GM12878 (cell line): ENCODE measurements around the gene IGF2BP1. TPM values are rescaled to one million over a fixed set of nuclear protein-coding genes. Genes with fewer than 3 reads are reported as not detected.

Experiments used
- ATAC-seq: fragments of 200-7000 bp; cut with Tn5 transposase; 3 replicates; pipeline ENCODE4 v1.9.1; 2020; ENCODE audit warnings: mild to moderate bottlenecking, moderate library complexity
- BruUV-seq: library from RNA; stranded (reverse); fragments of 400-500 nt; replicated peaks from 2 replicates; lab custom pipeline; 2021; lab: Mats Ljungman, UMichigan
- CTCF ChIA-PET: fragments of 300-600 bp; sonication (Branson Sonifier 250); formaldehyde crosslinking; extraction: SDS; loops from one replicate; lab custom pipeline; 2021; ENCODE audit warnings: inconsistent platforms; lab: Yijun Ruan, JAX
- POLR2A ChIA-PET: fragments of 350-600 bp; formaldehyde crosslinking; extraction: SDS; loops from one replicate; lab custom pipeline; 2021; ENCODE audit warnings: inconsistent platforms; lab: Charles Lee
- RAD21 ChIA-PET: fragments of 300-600 bp; sonication (Branson Sonifier 250); formaldehyde crosslinking; loops from one replicate; lab custom pipeline; 2023; ENCODE audit warnings: antibody characterized with exemption; ENCODE audit not compliant: unreplicated experiment; lab: Charles Lee
- SMC1A ChIA-PET: fragments of 300-600 bp; sonication (Branson Sonifier 250); formaldehyde crosslinking; loops from one replicate; lab custom pipeline; 2023; ENCODE audit not compliant: unreplicated experiment, uncharacterized antibody; lab: Charles Lee
- DNase-seq: peaks from one replicate; pipeline ENCODE4 v3.0.0-alpha.2; 2011; ENCODE audit warnings: low read depth, low spot score
- FAIRE-seq: peaks from 3 replicates; lab custom pipeline; 2011; peaks lifted over from hg19 to GRCh38; lab: Jason Lieb, UNC
- H2AFZ ChIP-seq: 2 replicates; pipeline ENCODE4 v1.6.0; 2011; ENCODE audit warnings: low read depth, low read length, control low read depth; ENCODE audit not compliant: control insufficient read depth
- H3K27ac ChIP-seq: 2 replicates; pipeline ENCODE4 v1.5.1; 2011; ENCODE audit warnings: control low read depth; ENCODE audit not compliant: control insufficient read depth, insufficient read depth
- H3K27me3 ChIP-seq, 2 experiments: replicated peaks in 1 of 2; 2 replicates each; pipeline versions ENCODE4 v1.6.0 to v1.6.1; 2011; ENCODE audit warnings: low read length in 1 of 2; ENCODE audit not compliant: control insufficient read depth in 2 of 2, insufficient read depth in 2 of 2
- H3K36me3 ChIP-seq, 2 experiments: 2 replicates each; pipeline ENCODE4 v1.5.1; 2011; ENCODE audit warnings: low read length in 1 of 2; ENCODE audit not compliant: control insufficient read depth in 2 of 2, insufficient read depth in 2 of 2
- H3K4me1 ChIP-seq: 2 replicates; pipeline ENCODE4 v1.6.1; 2011; ENCODE audit warnings: mild to moderate bottlenecking, low read length, moderate library complexity, mixed read lengths; ENCODE audit not compliant: control insufficient read depth, insufficient read depth
- H3K4me2 ChIP-seq: 2 replicates; pipeline ENCODE4 v1.6.0; 2011; ENCODE audit warnings: control low read depth; ENCODE audit not compliant: control insufficient read depth, insufficient read depth
- H3K4me3 ChIP-seq: fragments of 200-600 bp; sonication (generic); 2 replicates; pipeline ENCODE4 v1.5.1; 2016
- H3K79me2 ChIP-seq: 2 replicates; pipeline ENCODE4 v1.6.0; 2011; ENCODE audit warnings: low read length; ENCODE audit not compliant: control insufficient read depth, insufficient read depth
- H3K9ac ChIP-seq: 2 replicates; pipeline ENCODE4 v1.8.0; 2011; ENCODE audit warnings: low read length, control low read depth, mixed read lengths; ENCODE audit not compliant: control insufficient read depth, insufficient read depth
- H3K9me3 ChIP-seq: replicated peaks from 3 replicates; pipeline ENCODE4 v1.5.1; 2011; ENCODE audit warnings: mild to moderate bottlenecking, low read length; ENCODE audit not compliant: control insufficient read depth, insufficient read depth
- H4K20me1 ChIP-seq: 2 replicates; pipeline ENCODE4 v1.6.0; 2011; ENCODE audit not compliant: control insufficient read depth, insufficient read depth
- ATF2 ChIP-seq: IDR thresholded peaks from 2 replicates; pipeline ENCODE4 v1.6.1; 2012; ENCODE audit warnings: low read length, inconsistent platforms
- BCL11A ChIP-seq: IDR thresholded peaks from 2 replicates; pipeline ENCODE4 v1.6.1; 2011; ENCODE audit warnings: low read depth, low read length
- CHD1 ChIP-seq: IDR thresholded peaks from 2 replicates; pipeline ENCODE4 v1.6.1; 2012; ENCODE audit warnings: low read depth, low read length, improper control_type of control experiment
- ELK1 ChIP-seq: IDR thresholded peaks from 2 replicates; pipeline ENCODE4 v1.6.1; 2012; ENCODE audit warnings: low read depth, low read length, improper control_type of control experiment
- ESRRA ChIP-seq: IDR thresholded peaks from 2 replicates; pipeline ENCODE4 v1.6.1; 2012; ENCODE audit warnings: mild to moderate bottlenecking, low read length, improper control_type of control experiment
- KAT2A ChIP-seq: conservative IDR thresholded peaks from 2 replicates; pipeline ENCODE4 v1.6.1; 2011; ENCODE audit warnings: low read depth, low read length; ENCODE audit not compliant: control insufficient read depth
- PBX3 ChIP-seq: IDR thresholded peaks from 2 replicates; pipeline ENCODE4 v1.6.1; 2011; ENCODE audit warnings: mild to moderate bottlenecking, low read depth, low read length, moderate library complexity; ENCODE audit not compliant: insufficient replicate concordance
- USF2 ChIP-seq: IDR thresholded peaks from 2 replicates; pipeline ENCODE4 v1.6.1; 2011; ENCODE audit warnings: low read depth, low read length, improper control_type of control experiment, borderline replicate concordance
- ZNF592 ChIP-seq: fragments of 450-650 bp; IDR thresholded peaks from 2 replicates; pipeline ENCODE4 v1.6.1; 2017; ENCODE audit warnings: mild to moderate bottlenecking, moderate library complexity
- WGBS: methylation state at CpG from one replicate; pipeline ENCODE4 v1.1.6; 2016; ENCODE audit warnings: low lambda C conversion rate; ENCODE audit not compliant: insufficient replicate concordance, insufficient coverage; ENCODE audit errors: missing lambda C conversion rate; 5-methylcytosine and 5-hydroxymethylcytosine counted together
- in situ Hi-C: fragments of 300-500 bp; cut with MboI; formaldehyde crosslinking; loops from 9 replicates; pipeline ENCODE4 v1.14.3; 2018; ENCODE audit warnings: mixed read lengths
- intact Hi-C: fragments of 100-400 bp; cut with micrococcal nuclease; formaldehyde crosslinking; loops from one replicate; pipeline ENCODE4 v1.14.2; 2022; ENCODE audit not compliant: unreplicated experiment
- polyA plus RNA-seq, 11 experiments: library from polyadenylated mRNA; depleted of rRNA in 4 of 11; unstranded in 6 of 11; stranded (reverse) in 5 of 11; fragments of >200 nt; fragmentation: Nextera tagmentation in 4 of 11; fragmentation: Illumina TruSeq in 1 of 11; extraction: Ambion mirVana in 4 of 11; extraction: Trizol in 1 of 11; gene quantifications; 1 replicate in 1 of 11; 2 replicates in 10 of 11; pipeline versions ENCODE4 v1.2.1 to v1.2.3, GENCODE V29; 2011 to 2016; ENCODE audit warnings: inconsistent platforms in 2 of 11, missing spikeins in 2 of 11, low read depth in 1 of 11
- total RNA-seq, 4 experiments: library from RNA; depleted of rRNA in 3 of 4; stranded (reverse); fragments of >200 nt in 3 of 4; fragmentation: Illumina TruSeq in 1 of 4; extraction: Trizol in 1 of 4; gene quantifications; 2 replicates each; pipeline versions ENCODE4 v1.2.1 to v1.2.3, GENCODE V29; 2013 to 2021

The IGF2BP1 gene
- total and polyA plus RNA-seq, 10 of the 15 experiments (the other 5 are each of a cell fraction or from before 2014, with no cell fraction given), result 0.04 to 2.4 (median 0.13) TPM; not detected in 1

- Histone ChIP-seq H3K36me3 (no peaks in the 10 kb centered on the region), H4K20me1 (no peaks in the 10 kb centered on the region), H3K4me2 (no peak overlapping the region), H3K27me3 (no peaks in the 10 kb centered on the region; a peak in 1 of 4 replicates), H3K9me3 (no peaks in the 10 kb centered on the region), H3K9ac (no peak overlapping the region), H3K4me3 (no peak overlapping the region), H3K4me1 (no peaks in the 10 kb centered on the region), H2AFZ (no peak overlapping the region), H3K27ac (no peak overlapping the region), H3K79me2 (no peaks in the 10 kb centered on the region)
- ChIA-PET SMC1A (interaction anchor here (1.4 kb wide), 1 partner anchor 174 kb away, joined by 7 read pairs; no protein-coding TSS in a partner anchor), CTCF (interaction anchor here (1.4 kb wide), 1 partner anchor 330 kb away, joined by 3 read pairs; no protein-coding TSS in a partner anchor), RAD21 (interaction anchor here (0.6 to 0.7 kb wide), 2 partner anchors 204 to 213 kb away, joined by 3 read pairs; no protein-coding TSS in a partner anchor), POLR2A (no interaction called here)
- ATAC-seq (no peak), FAIRE-seq (no peak), DNase-seq (no peak)
- TF ChIP-seq USF2 (no peak), PBX3 (no peak), ELK1 (no peak), ATF2 (no peak), CHD1 (no peak), ESRRA (no peak), ZNF592 (no peak), BCL11A (no peak), KAT2A (no peak)
- no TSS peak for BruUV-seq
- WGBS, result 50% methylated on average over 5 of the region's 6 CpGs
- intact Hi-C loops, result no loop called here
- in situ Hi-C loops, result no loop called here
Measured at GRCh38 chr17:49054342-49055092, 57.3 kb downstream of the IGF2BP1 start.
